ENCODE measurements around the gene ABTB2. TPM values are rescaled to one million over a fixed set of nuclear protein-coding genes. Genes with fewer than 3 reads are reported as not detected.
A peak's percentile ranks its signal among the peaks of the same experiment; 100 is the strongest.

Gene ABTB2
- total and polyA plus RNA-seq, 9 of the 15 experiments (the other 6 are each of a cell fraction or from before 2014, with no cell fraction given), result 0.03 to 0.18 (median 0.12) TPM; not detected in 2

GRCh38 chr11:34182425-34182824, 175.4 kb downstream of the ABTB2 start:
- ATAC-seq, result no peak
- no peaks in the 10 kb centered on the region for H3K79me2 ChIP-seq (ENCODE audit: control insufficient read depth, insufficient read depth, low read length)
- H2AFZ ChIP-seq (ENCODE audit: low read depth, low read length), result no peak overlapping the region
- no peaks in the 10 kb centered on the region for H3K9me3 ChIP-seq (replicated peaks; ENCODE audit: control insufficient read depth, insufficient read depth, low read depth, low read length)
- in situ Hi-C loops (cut with MboI), result no loop called here
- FAIRE-seq, result no peak
- intact Hi-C loops (cut with micrococcal nuclease), result no loop called here
- H3K36me3 ChIP-seq (ENCODE audit: control insufficient read depth, insufficient read depth, low read length), result no peaks in the 10 kb centered on the region
- H3K4me2 ChIP-seq (ENCODE audit: insufficient read depth, low read length), result no peak overlapping the region
- peaks cover 3% of the 10 kb centered on the region; the same call in 1 of the 2 replicates for H4K20me1 ChIP-seq (replicated peaks; ENCODE audit: control insufficient read depth, insufficient read depth, low read length)
- H3K4me1 ChIP-seq (replicated peaks in 1 of 2; ENCODE audit: control insufficient read depth in 2 of 2, insufficient read depth in 2 of 2, low read length in 2 of 2), result no peaks in the 10 kb centered on the region
- H3K27ac ChIP-seq (ENCODE audit: extremely low read depth, low read depth, low read length), result no peak overlapping the region
- no peak overlapping the region for H3K4me3 ChIP-seq
- 0% methylated on average over 2 of the region's 2 CpGs for WGBS (ENCODE audit: insufficient coverage, low coverage, missing lambda C conversion rate)
- no peak for TF ChIP-seq FOXA1 (IDR thresholded peaks at IDR 0.05; ENCODE audit: borderline replicate concordance)
- TF ChIP-seq, protein P1, sequence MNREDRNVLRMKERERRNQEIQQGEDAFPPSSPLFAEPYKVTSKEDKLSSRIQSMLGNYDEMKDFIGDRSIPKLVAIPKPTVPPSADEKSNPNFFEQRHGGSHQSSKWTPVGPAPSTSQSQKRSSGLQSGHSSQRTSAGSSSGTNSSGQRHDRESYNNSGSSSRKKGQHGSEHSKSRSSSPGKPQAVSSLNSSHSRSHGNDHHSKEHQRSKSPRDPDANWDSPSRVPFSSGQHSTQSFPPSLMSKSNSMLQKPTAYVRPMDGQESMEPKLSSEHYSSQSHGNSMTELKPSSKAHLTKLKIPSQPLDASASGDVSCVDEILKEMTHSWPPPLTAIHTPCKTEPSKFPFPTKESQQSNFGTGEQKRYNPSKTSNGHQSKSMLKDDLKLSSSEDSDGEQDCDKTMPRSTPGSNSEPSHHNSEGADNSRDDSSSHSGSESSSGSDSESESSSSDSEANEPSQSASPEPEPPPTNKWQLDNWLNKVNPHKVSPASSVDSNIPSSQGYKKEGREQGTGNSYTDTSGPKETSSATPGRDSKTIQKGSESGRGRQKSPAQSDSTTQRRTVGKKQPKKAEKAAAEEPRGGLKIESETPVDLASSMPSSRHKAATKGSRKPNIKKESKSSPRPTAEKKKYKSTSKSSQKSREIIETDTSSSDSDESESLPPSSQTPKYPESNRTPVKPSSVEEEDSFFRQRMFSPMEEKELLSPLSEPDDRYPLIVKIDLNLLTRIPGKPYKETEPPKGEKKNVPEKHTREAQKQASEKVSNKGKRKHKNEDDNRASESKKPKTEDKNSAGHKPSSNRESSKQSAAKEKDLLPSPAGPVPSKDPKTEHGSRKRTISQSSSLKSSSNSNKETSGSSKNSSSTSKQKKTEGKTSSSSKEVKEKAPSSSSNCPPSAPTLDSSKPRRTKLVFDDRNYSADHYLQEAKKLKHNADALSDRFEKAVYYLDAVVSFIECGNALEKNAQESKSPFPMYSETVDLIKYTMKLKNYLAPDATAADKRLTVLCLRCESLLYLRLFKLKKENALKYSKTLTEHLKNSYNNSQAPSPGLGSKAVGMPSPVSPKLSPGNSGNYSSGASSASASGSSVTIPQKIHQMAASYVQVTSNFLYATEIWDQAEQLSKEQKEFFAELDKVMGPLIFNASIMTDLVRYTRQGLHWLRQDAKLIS (CRISPR knock-in tag; IDR thresholded peaks at IDR 0.05), result no peak
- TF ChIP-seq ZNF133 (CRISPR knock-in tag; IDR thresholded peaks at IDR 0.05), result no peak
- peak; percentile 17 for TF ChIP-seq HNRNPK (IDR thresholded peaks at IDR 0.05; ENCODE audit: low read depth, low read length, poor library complexity, severe bottlenecking)
- ChIA-PET CTCF (ENCODE audit: low intra/inter-chr PET ratio) (no interaction called here), POLR2A (interaction anchor here (1.6 kb wide), 1 partner anchor 9 kb away, joined by 6 read pairs; no protein-coding TSS in a partner anchor)
- DNase-seq (ENCODE audit: extremely low read depth in 1 of 4, low spot score in 3 of 4), result no peak
- no peak overlapping the region for H3K9ac ChIP-seq (ENCODE audit: insufficient read depth in 1 of 2, low read depth in 2 of 2, low read length in 2 of 2)
- H3K27me3 ChIP-seq (ENCODE audit: control insufficient read depth in 2 of 2, insufficient read depth in 2 of 2, low read length in 2 of 2), result peaks cover 32 to 69% of the 10 kb centered on the region in 2 experiments; a peak in 4 of 5 replicates
- BruUV-seq (replicated peaks), result no TSS peak
- no peaks in the 10 kb centered on the region for H3K9me1 ChIP-seq (ENCODE audit: control insufficient read depth, insufficient read depth, low read length)

Data from K562 (cell line).